Measurements from ENCODE around the gene DPYSL3.

DPYSL3 gene

GRCh38 chr5:147439254-147439653 is 70.6 kb downstream of the DPYSL3 start:
- DNase-seq (ENCODE audit: low read depth): no peak

- no peak for DNase-seq (ENCODE audit: low read depth)
Measured at GRCh38 chr5:147437161-147437596, 72.7 kb downstream of the DPYSL3 start.

GRCh38 chr5:147436596-147436995 is 73.3 kb downstream of the DPYSL3 start:
- no peak for DNase-seq (ENCODE audit: low read depth)

GRCh38 chr5:147434049-147434448 is 75.8 kb downstream of the DPYSL3 start:
- no peak for DNase-seq (ENCODE audit: low read depth)

- no peak for DNase-seq (ENCODE audit: low read depth)
Measured at GRCh38 chr5:147432323-147432722, 77.5 kb downstream of the DPYSL3 start.

GRCh38 chr5:147431586-147431985 is 78.3 kb downstream of the DPYSL3 start:
- no peak for DNase-seq (ENCODE audit: low read depth)

GRCh38 chr5:147430628-147431027 is 79.2 kb downstream of the DPYSL3 start:
- no peak for DNase-seq (ENCODE audit: low read depth)

- no peak for DNase-seq (ENCODE audit: low read depth)
Measured at GRCh38 chr5:147427521-147428401, 82.1 kb downstream of the DPYSL3 start.

- DNase-seq (ENCODE audit: low read depth): no peak
Measured at GRCh38 chr5:147426640-147427327, 83.1 kb downstream of the DPYSL3 start.

GRCh38 chr5:147418613-147419012 is 91.3 kb downstream of the DPYSL3 start:
- no peak for DNase-seq (ENCODE audit: low read depth)

- no peak for DNase-seq (ENCODE audit: low read depth)
Measured at GRCh38 chr5:147417135-147417813, 92.6 kb downstream of the DPYSL3 start.

GRCh38 chr5:147415651-147416050 is 94.2 kb downstream of the DPYSL3 start:
- no peak for DNase-seq (ENCODE audit: low read depth)

- no peak for DNase-seq (ENCODE audit: low read depth)
Measured at GRCh38 chr5:147413266-147413665, 96.6 kb downstream of the DPYSL3 start.

- no peak for DNase-seq (ENCODE audit: low read depth)
Measured at GRCh38 chr5:147412561-147412960, 97.3 kb downstream of the DPYSL3 start.

- DNase-seq (ENCODE audit: low read depth): no peak
Measured at GRCh38 chr5:147411359-147412319, 98.2 kb downstream of the DPYSL3 start.

- DNase-seq (ENCODE audit: low read depth): no peak
Measured at GRCh38 chr5:147410496-147411358, 99.1 kb downstream of the DPYSL3 start.

- DNase-seq (ENCODE audit: low read depth): no peak
Measured at GRCh38 chr5:147408980-147409379, 100.9 kb downstream of the DPYSL3 start.

- no peak for DNase-seq (ENCODE audit: low read depth)
Measured at GRCh38 chr5:147407094-147407681, 102.7 kb downstream of the DPYSL3 start.

GRCh38 chr5:147406636-147407035 is 103.2 kb downstream of the DPYSL3 start:
- DNase-seq (ENCODE audit: low read depth): no peak

GRCh38 chr5:147404706-147405105 is 105.2 kb downstream of the DPYSL3 start:
- DNase-seq (ENCODE audit: low read depth): no peak

Data from stimulated activated CD8-positive, alpha-beta memory T cell treated with anti-CD3 and anti-CD28 coated beads, Interleukin-15, amount 100 ng/mL, for 1 hour (primary cell).